ENCODE measurements around the gene COL6A3. TPM values are rescaled to one million over a fixed set of nuclear protein-coding genes. Genes with fewer than 3 reads are reported as not detected.

Gene COL6A3
- polyA plus RNA-seq, 3 donors, result not detected

GRCh38 chr2:237430861-237431260, 16.9 kb upstream of the COL6A3 start:
- H4K20me1 ChIP-seq (ENCODE audit: insufficient read depth, low read length), result no peaks in the 10 kb centered on the region
- peaks cover 3 to 12% of the 10 kb centered on the region in 2 donors for H3K4me1 ChIP-seq (ENCODE audit: control insufficient read depth in 1 of 2, insufficient read depth in 2 of 2, low read length in 2 of 2)
- no peak overlapping the region for H3K4me3 ChIP-seq (replicated peaks in 1 of 3; ENCODE audit: low read depth in 2 of 3, low read length in 3 of 3)
- no peak overlapping the region for H3K4me2 ChIP-seq (replicated peaks; ENCODE audit: extremely low read depth, low read length, poor library complexity, severe bottlenecking)
- H3K4me1 Mint-ChIP-seq, result peaks cover 16% of the 10 kb centered on the region
- no peaks in the 10 kb centered on the region for H3K9me3 Mint-ChIP-seq
- H3K4me3 Mint-ChIP-seq, result no peak overlapping the region
- no peaks in the 10 kb centered on the region for H3K36me3 ChIP-seq (replicated peaks in 1 of 2; ENCODE audit: control insufficient read depth in 1 of 2, insufficient read depth in 2 of 2, low read length in 2 of 2)
- no peak overlapping the region for H2AFZ ChIP-seq (ENCODE audit: insufficient read depth, low read depth, low read length, poor library complexity, severe bottlenecking)
- H3K79me2 ChIP-seq (ENCODE audit: insufficient read depth, low read length), result no peaks in the 10 kb centered on the region
- H3K27ac Mint-ChIP-seq, result no peak overlapping the region
- no peaks in the 10 kb centered on the region for H3K27me3 ChIP-seq (ENCODE audit: control insufficient read depth in 2 of 2, insufficient read depth in 2 of 2, low read length in 2 of 2)
- no peak for DNase-seq
- TF ChIP-seq CTCF (IDR thresholded peaks at IDR 0.05), result no peak
- intact Hi-C loops (cut with micrococcal nuclease), result no loop called here
- H3K9ac ChIP-seq (ENCODE audit: insufficient read depth, low read length, poor library complexity, severe bottlenecking), result no peak overlapping the region
- no peaks in the 10 kb centered on the region for H3K9me3 ChIP-seq (replicated peaks in 1 of 2; ENCODE audit: control insufficient read depth in 1 of 2, insufficient read depth in 1 of 2, low read length in 2 of 2)
- peaks cover 0 to 19% (median 2%) of the 10 kb centered on the region in 3 donors for H3K27me3 Mint-ChIP-seq (ENCODE audit: low read depth in 3 of 3)
- no peaks in the 10 kb centered on the region for H3K36me3 Mint-ChIP-seq
- no CpG with 5 or more reads among the region's 1 CpG for WGBS (ENCODE audit: insufficient coverage)
- H3K27ac ChIP-seq (ENCODE audit: low read depth in 1 of 2, low read length in 2 of 2), result no peak overlapping the region

DNA sequence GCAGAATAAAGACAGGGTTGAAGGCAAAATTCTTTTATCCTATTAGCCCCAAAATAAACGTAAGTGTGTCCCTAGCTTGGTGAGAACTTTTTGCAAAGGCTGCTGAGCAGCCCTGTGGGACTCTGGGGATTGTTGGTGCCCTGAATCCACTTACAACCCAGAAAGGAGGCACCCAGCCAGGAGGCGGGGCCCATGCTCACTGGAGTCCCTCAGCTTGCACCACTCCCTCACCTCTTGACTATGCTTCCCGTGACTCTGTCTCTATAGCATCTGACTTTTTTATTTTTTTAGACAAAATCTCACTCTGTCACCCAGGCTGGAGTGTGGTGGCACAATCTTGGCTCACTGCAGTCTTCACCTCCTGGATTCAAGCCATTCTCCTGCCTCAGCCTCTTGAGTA, 15.8 kb upstream of the COL6A3 start:
- H3K4me2 ChIP-seq (replicated peaks; ENCODE audit: extremely low read depth, low read length, poor library complexity, severe bottlenecking), result no peak overlapping the region
- no peak overlapping the region for H3K4me3 ChIP-seq (replicated peaks in 1 of 3; ENCODE audit: low read depth in 2 of 3, low read length in 3 of 3)
- H3K4me1 ChIP-seq (ENCODE audit: control insufficient read depth in 1 of 2, insufficient read depth in 2 of 2, low read length in 2 of 2), result peaks cover 2 to 8% of the 10 kb centered on the region in 2 donors
- H3K9ac ChIP-seq (ENCODE audit: insufficient read depth, low read length, poor library complexity, severe bottlenecking), result no peak overlapping the region
- Mint-ChIP-seq H3K4me1 (peaks cover 9% of the 10 kb centered on the region), H3K27ac (peak overlapping the region in 1 of 7 donors; percentile 64), H3K4me3 (no peak overlapping the region), H3K9me3 (no peaks in the 10 kb centered on the region), H3K36me3 (no peaks in the 10 kb centered on the region), H3K27me3 (ENCODE audit: low read depth in 3 of 3) (peaks cover 0 to 12% (median 2%) of the 10 kb centered on the region in 3 donors)
- 75% methylated on average over 2 of the region's 3 CpGs for WGBS (ENCODE audit: insufficient coverage)
- no peaks in the 10 kb centered on the region for H3K36me3 ChIP-seq (replicated peaks in 1 of 2; ENCODE audit: control insufficient read depth in 1 of 2, insufficient read depth in 2 of 2, low read length in 2 of 2)
- no peaks in the 10 kb centered on the region for H3K27me3 ChIP-seq (ENCODE audit: control insufficient read depth in 2 of 2, insufficient read depth in 2 of 2, low read length in 2 of 2)
- TF ChIP-seq CTCF (IDR thresholded peaks at IDR 0.05), result no peak
- H3K9me3 ChIP-seq (replicated peaks in 1 of 2; ENCODE audit: control insufficient read depth in 1 of 2, insufficient read depth in 1 of 2, low read length in 2 of 2), result no peaks in the 10 kb centered on the region
- DNase-seq, result no peak
- no peak overlapping the region for H3K27ac ChIP-seq (ENCODE audit: low read depth in 1 of 2, low read length in 2 of 2)
- no peaks in the 10 kb centered on the region for H3K79me2 ChIP-seq (ENCODE audit: insufficient read depth, low read length)
- H4K20me1 ChIP-seq (ENCODE audit: insufficient read depth, low read length), result no peaks in the 10 kb centered on the region
- intact Hi-C loops (cut with micrococcal nuclease), result no loop called here
- H2AFZ ChIP-seq (ENCODE audit: insufficient read depth, low read depth, low read length, poor library complexity, severe bottlenecking), result no peak overlapping the region

Data from CD14-positive monocyte (primary cell).